ENCODE measurements around the gene LY9.

DNA sequence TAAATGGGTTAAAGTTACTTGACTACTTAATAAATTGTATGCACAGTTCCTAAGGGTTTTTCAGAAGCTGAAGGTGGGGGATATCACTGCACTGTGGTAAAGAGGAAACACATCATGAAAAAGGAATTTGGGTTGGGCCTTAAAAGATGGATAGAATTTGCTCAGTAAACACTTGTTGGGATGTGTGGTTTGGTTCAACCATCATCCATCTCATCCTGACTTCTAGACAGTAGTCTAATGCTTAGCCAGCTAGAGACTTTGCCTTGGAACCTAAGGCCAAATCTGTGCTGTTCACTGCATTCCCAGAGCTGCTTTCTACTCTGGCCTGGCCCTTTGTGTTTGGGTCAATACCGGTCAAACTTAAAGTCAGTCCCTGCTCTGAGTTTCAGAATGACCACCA, 30.6 kb downstream of the LY9 start:
- TF ChIP-seq, protein P1, sequence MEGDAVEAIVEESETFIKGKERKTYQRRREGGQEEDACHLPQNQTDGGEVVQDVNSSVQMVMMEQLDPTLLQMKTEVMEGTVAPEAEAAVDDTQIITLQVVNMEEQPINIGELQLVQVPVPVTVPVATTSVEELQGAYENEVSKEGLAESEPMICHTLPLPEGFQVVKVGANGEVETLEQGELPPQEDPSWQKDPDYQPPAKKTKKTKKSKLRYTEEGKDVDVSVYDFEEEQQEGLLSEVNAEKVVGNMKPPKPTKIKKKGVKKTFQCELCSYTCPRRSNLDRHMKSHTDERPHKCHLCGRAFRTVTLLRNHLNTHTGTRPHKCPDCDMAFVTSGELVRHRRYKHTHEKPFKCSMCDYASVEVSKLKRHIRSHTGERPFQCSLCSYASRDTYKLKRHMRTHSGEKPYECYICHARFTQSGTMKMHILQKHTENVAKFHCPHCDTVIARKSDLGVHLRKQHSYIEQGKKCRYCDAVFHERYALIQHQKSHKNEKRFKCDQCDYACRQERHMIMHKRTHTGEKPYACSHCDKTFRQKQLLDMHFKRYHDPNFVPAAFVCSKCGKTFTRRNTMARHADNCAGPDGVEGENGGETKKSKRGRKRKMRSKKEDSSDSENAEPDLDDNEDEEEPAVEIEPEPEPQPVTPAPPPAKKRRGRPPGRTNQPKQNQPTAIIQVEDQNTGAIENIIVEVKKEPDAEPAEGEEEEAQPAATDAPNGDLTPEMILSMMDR (IDR thresholded peaks at IDR 0.05), result no peak
- no peak for TF ChIP-seq EP300 (IDR thresholded peaks at IDR 0.05)

All from ovary (tissue), 3 donors.